Dermis microvascular lymphatic vessel endothelial cell (primary cell): ENCODE data around the gene MANSC4. TPM values are rescaled to one million over a fixed set of nuclear protein-coding genes. Genes with fewer than 3 reads are reported as not detected.
"Not testable (repeated sequence)": the region's sequence is repeated elsewhere in the genome, so short reads cannot be mapped to it uniquely, and the experiment has no call there.

Experiments
- DNase-seq, 2 donors: peaks; one replicate each; pipeline versions ENCODE4 v3.0.0 to v3.0.0-alpha.2; 2010; ENCODE audit warnings: low read depth in 2 of 2
- total RNA-seq: library from RNA; depleted of rRNA; stranded (reverse); fragments of >200 nt; gene quantifications from 2 replicates; pipeline ENCODE4 v1.2.1, GENCODE V29; 2014

The MANSC4 gene
- total RNA-seq, 1 donor from 2014 or later = not detected

- no peak for DNase-seq
Observed at GRCh38 chr12:27756670-27757195, 23.3 kb downstream of the MANSC4 start.

GRCh38 chr12:27754795-27755194, 25.2 kb downstream of the MANSC4 start:
- no peak for DNase-seq

- DNase-seq = peak in 1 of 2 donors; percentile 19
Observed at GRCh38 chr12:27751386-27752047, 28.5 kb downstream of the MANSC4 start.

GRCh38 chr12:27747111-27747820, 32.8 kb downstream of the MANSC4 start:
- DNase-seq = peak in 1 of 2 donors; percentile 32

GRCh38 chr12:27745734-27746133, 34.3 kb downstream of the MANSC4 start:
- DNase-seq = not testable (repeated sequence)

GRCh38 chr12:27743601-27744000, 36.4 kb downstream of the MANSC4 start:
- no peak for DNase-seq

GRCh38 chr12:27734321-27734720, 45.7 kb downstream of the MANSC4 start:
- DNase-seq = not testable (repeated sequence)

- no peak for DNase-seq
Observed at GRCh38 chr12:27733791-27734190, 46.2 kb downstream of the MANSC4 start.

GRCh38 chr12:27733052-27733656, 46.9 kb downstream of the MANSC4 start:
- peak in 1 of 2 donors; percentile 59 for DNase-seq

GRCh38 chr12:27732281-27732680, 47.8 kb downstream of the MANSC4 start:
- DNase-seq = peak in 1 of 2 donors; percentile 18

GRCh38 chr12:27730097-27730588, 49.9 kb downstream of the MANSC4 start:
- no peak for DNase-seq

- DNase-seq = no peak
Observed at GRCh38 chr12:27723212-27723611, 56.8 kb downstream of the MANSC4 start.

Other genes with a start within 250 kb of the MANSC4 start
- 5.4 and 12.3 TPM in 2 replicates for gene REP15, start 83.8 kb downstream of the MANSC4 start, total RNA-seq
- 27.6 and 33.8 TPM in 2 replicates for gene MRPS35, start 69.4 kb downstream of the MANSC4 start, total RNA-seq
- 14.6 and 16.9 TPM in 2 replicates for gene KLHL42, start within 50 bp of the MANSC4 start, total RNA-seq
- gene PTHLH, start 192.5 kb upstream of the MANSC4 start, total RNA-seq = under 0.01 TPM in 1 of 2 replicates, not detected in the other